WTC11 (cell line): ENCODE measurements around the gene TMEM165.

ENCODE experiments used
- CBFB ChIP-seq: sonication (generic); formaldehyde crosslinking; IDR thresholded peaks from 2 replicates; pipeline ENCODE4 v1.8.1; 2022; ENCODE audit warnings: mild to moderate bottlenecking, low read depth, missing genetic modification reagents
- CTCF ChIP-seq: fragments of 200-600 bp; IDR thresholded peaks from 2 replicates; pipeline ENCODE4 v1.8.0; 2022; ENCODE audit warnings: antibody characterized with exemption
- ETV6 ChIP-seq: sonication (generic); formaldehyde crosslinking; IDR thresholded peaks from 2 replicates; pipeline ENCODE4 v1.8.1; 2022; ENCODE audit warnings: mild to moderate bottlenecking, missing genetic modification reagents
- IRF1 ChIP-seq: sonication (generic); formaldehyde crosslinking; IDR thresholded peaks from 2 replicates; pipeline ENCODE4 v1.8.0; 2023; ENCODE audit warnings: missing genetic modification reagents
- JAZF1 ChIP-seq: fragments of 250-450 bp; sonication (Bioruptor Pico); IDR thresholded peaks from 2 replicates; pipeline ENCODE4 v1.9.0; 2021; ENCODE audit warnings: moderate library complexity, mild to moderate bottlenecking, inconsistent platforms
- TEAD1 ChIP-seq: sonication (generic); formaldehyde crosslinking; IDR thresholded peaks from 2 replicates; pipeline ENCODE4 v1.8.0; 2022; ENCODE audit warnings: mild to moderate bottlenecking, missing genetic modification reagents
- TEAD4 ChIP-seq: sonication (generic); formaldehyde crosslinking; IDR thresholded peaks from 2 replicates; pipeline ENCODE4 v1.8.0; 2022; ENCODE audit warnings: mild to moderate bottlenecking, missing genetic modification reagents
- USF2 ChIP-seq: sonication (generic); formaldehyde crosslinking; IDR thresholded peaks from 2 replicates; pipeline ENCODE4 v1.8.1; 2023; ENCODE audit warnings: mild to moderate bottlenecking, missing genetic modification reagents, moderate library complexity

GRCh38 chr4:55386073-55386472 is 9.7 kb upstream of the TMEM165 start:
- no peak for TF ChIP-seq TEAD4 (CRISPR knock-in tag)
- TF ChIP-seq CTCF, result no peak
- no peak for TF ChIP-seq USF2 (CRISPR knock-in tag)
- no peak for TF ChIP-seq CBFB
- no peak for TF ChIP-seq JAZF1 (CRISPR knock-in tag)
- no peak for TF ChIP-seq TEAD1 (CRISPR knock-in tag)
- TF ChIP-seq IRF1, result no peak
- no peak for TF ChIP-seq ETV6 (CRISPR knock-in tag)
